Spleen (tissue), 11 donors: ENCODE data around the gene CERS1. TPM values are rescaled to one million over a fixed set of nuclear protein-coding genes. Genes with fewer than 3 reads are reported as not detected.

Experiments
- DNase-seq: peaks from one replicate; pipeline ENCODE4 v3.0.0-alpha.2; 2020
- H3K27ac ChIP-seq, 8 donors: fragments of 200-600 bp; sonication (generic) in 7 of 8; 1 replicate in 4 of 8; 2 replicates in 4 of 8; pipeline versions ENCODE4 v1.5.0 to v1.8.0; 2016 to 2021; ENCODE audit warnings: inconsistent platforms in 4 of 8, mild to moderate bottlenecking in 4 of 8, moderate library complexity in 1 of 8
- H3K27me3 ChIP-seq, 7 donors: fragments of 200-600 bp; sonication (generic) in 6 of 7; replicated peaks in 1 of 7; 1 replicate in 4 of 7; 2 replicates in 3 of 7; pipeline versions ENCODE4 v1.5.0 to v1.8.0; 2016 to 2021; ENCODE audit warnings: inconsistent platforms in 3 of 7, mild to moderate bottlenecking in 1 of 7
- H3K36me3 ChIP-seq, 6 donors: fragments of 200-600 bp; sonication (generic) in 5 of 6; 1 replicate in 4 of 6; 2 replicates in 2 of 6; pipeline versions ENCODE4 v1.5.0 to v1.8.0; 2016 to 2021; ENCODE audit warnings: inconsistent platforms in 2 of 6
- H3K4me1 ChIP-seq, 6 donors: fragments of 200-600 bp; sonication (generic) in 5 of 6; 1 replicate in 3 of 6; 2 replicates in 3 of 6; pipeline versions ENCODE4 v1.5.0 to v1.8.0; 2016 to 2021; ENCODE audit warnings: inconsistent platforms in 3 of 6
- H3K4me3 ChIP-seq, 8 donors: fragments of 200-600 bp; sonication (generic) in 7 of 8; 1 replicate in 4 of 8; 2 replicates in 4 of 8; pipeline versions ENCODE4 v1.5.0 to v1.8.0; 2016 to 2021; ENCODE audit warnings: inconsistent platforms in 4 of 8, mild to moderate bottlenecking in 4 of 8, moderate library complexity in 2 of 8
- H3K9me3 ChIP-seq, 8 donors: fragments of 200-600 bp; sonication (generic) in 7 of 8; 1 replicate in 4 of 8; 2 replicates in 4 of 8; pipeline versions ENCODE4 v1.5.0 to v1.8.0; 2016 to 2021; ENCODE audit warnings: inconsistent platforms in 4 of 8
- CTCF ChIP-seq, 11 experiments: fragments of 200-600 bp in 7 of 11; fragments of 450-650 bp in 4 of 11; sonication (generic) in 4 of 11; IDR thresholded peaks in 8 of 11; conservative IDR thresholded peaks in 3 of 11; 1 replicate in 7 of 11; 2 replicates in 4 of 11; pipeline versions ENCODE4 v1.4.0 to v1.8.0; 2016 to 2021; ENCODE audit warnings: antibody characterized with exemption in 11 of 11, inconsistent platforms in 4 of 11, mild to moderate bottlenecking in 1 of 11
- POLR2A ChIP-seq, 3 donors: fragments of 450-650 bp; IDR thresholded peaks; one replicate each; pipeline ENCODE4 v1.5.1; 2017; ENCODE audit warnings: antibody characterized with exemption in 3 of 3, mild to moderate bottlenecking in 1 of 3
- POLR2AphosphoS5 ChIP-seq, 3 donors: sonication (generic); formaldehyde crosslinking; IDR thresholded peaks; one replicate each; pipeline ENCODE4 v1.5.1; 2017; ENCODE audit warnings: antibody characterized with exemption in 3 of 3
- WGBS, 5 donors: extraction: QIAGEN DNeasy Blood & Tissue Kit in 3 of 5; methylation state at CpG; one replicate each; pipeline versions ENCODE4 v1.1.5 to v1.1.7; 2013 to 2018; 5-methylcytosine and 5-hydroxymethylcytosine counted together
- intact Hi-C: fragments of 100-400 bp; cut with DNase I; formaldehyde crosslinking; loops from one replicate; pipeline ENCODE4 v1.15.0; 2023; ENCODE audit warnings: low total_unique reads
- polyA plus RNA-seq, 3 donors: library from polyadenylated mRNA; stranded (reverse); fragments of 200-250 nt; gene quantifications; one replicate each; pipeline ENCODE4 v1.2.1, GENCODE V29; 2013
- total RNA-seq, 7 donors: library from RNA; depleted of rRNA in 3 of 7; stranded (reverse); fragments of >200 nt in 3 of 7; fragmentation: NEBNext Ultra II Directional in 4 of 7; extraction: Animal tissue kit (Norgen Biotek cat#: 25700) in 4 of 7; gene quantifications; one replicate each; pipeline versions ENCODE4 v1.1.0 to v1.2.1, GENCODE V29; 2016 to 2021
- donor health status: healthy with polysubstance abuse.
- donor health status: DM: no; HTN: no; CAD: no; lungs with moderate emphysema.
- donor health status: DM: no; HTN: no; CAD: no.
- donor health status: Bipolar disorder and iron deficiency.
- donor health status: healthy.
- donor health status: DM: no; HTN: no; CAD: no.
- donor health status: DM: yes; HTN: yes; CAD: no.

CERS1 gene
- total and polyA plus RNA-seq, 10 donors, result 0.06 to 0.50 (median 0.39) TPM; not detected in 4

GRCh38 chr19:18898081-18898606, 2.2 kb upstream of the CERS1 start:
- intact Hi-C loops, result no loop called here
- 68 to 87% (median 79%) methylated on average over 8 to 18 of the region's 18 CpGs for WGBS, 5 donors
- peak; percentile 73 for DNase-seq

DNA sequence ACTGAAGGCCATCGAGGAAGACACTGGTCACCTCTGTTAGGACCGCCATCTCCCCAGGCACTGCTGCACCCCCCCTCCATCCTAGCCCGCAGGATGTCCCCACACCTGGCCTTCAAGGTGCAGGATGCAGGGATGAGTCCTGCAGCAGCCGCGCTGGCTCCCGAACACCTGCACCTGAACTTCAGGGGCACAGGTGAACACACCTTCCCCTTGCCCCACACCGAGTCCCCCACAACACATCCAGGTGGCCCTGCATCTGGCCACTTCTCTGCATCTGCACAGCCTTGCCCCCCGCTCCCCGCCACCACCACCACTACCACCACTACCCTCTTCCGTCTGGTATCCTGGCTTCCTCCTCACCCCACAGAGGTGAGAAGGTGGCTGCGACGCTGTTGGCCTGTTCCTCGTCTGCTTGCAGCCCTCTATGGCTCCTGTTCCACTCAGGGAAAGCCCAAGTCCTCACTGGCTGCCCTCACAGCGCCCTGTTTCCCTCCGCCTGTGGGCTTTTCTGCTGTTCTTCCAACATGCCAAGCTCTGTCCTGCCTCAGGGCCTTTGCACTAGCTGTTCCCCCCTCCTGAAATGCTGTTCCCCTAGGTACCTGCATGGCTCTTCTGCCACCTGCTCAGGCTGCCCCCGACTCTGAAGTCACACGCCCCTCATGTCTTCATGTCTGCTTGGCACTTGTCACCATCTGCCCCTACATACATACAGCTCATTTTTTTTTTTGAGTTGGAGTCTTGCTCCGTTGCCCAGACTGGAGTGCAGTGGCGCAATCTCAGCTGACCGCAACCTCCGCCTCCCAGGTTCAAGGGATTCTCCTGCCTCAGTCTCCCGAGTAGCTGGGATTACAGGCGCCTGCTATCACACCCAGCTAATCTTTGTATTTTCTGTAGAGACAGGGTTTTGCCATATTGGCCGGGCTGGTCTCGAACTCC, 1.4 kb upstream of the CERS1 start:
- Histone ChIP-seq H3K36me3 (peaks cover 0 to 44% (median 31%) of the 10 kb centered on the region in 6 donors), H3K27ac (no peak overlapping the region), H3K9me3 (no peaks in the 10 kb centered on the region), H3K4me1 (peaks cover 7 to 29% (median 17%) of the 10 kb centered on the region in 6 donors), H3K27me3 (peaks cover 4 to 51% (median 28%) of the 10 kb centered on the region in 7 donors), H3K4me3 (no peak overlapping the region)
- intact Hi-C loops, result no loop called here
- WGBS, 5 donors, result 83 to 89% (median 88%) methylated on average over 20 to 25 of the region's 25 CpGs
- peak; percentile 61 for DNase-seq
- TF ChIP-seq POLR2A (IDR thresholded peaks at IDR 0.05) (no peak), CTCF (IDR thresholded peaks at IDR 0.05 in 8 of 11, conservative IDR thresholded peaks at IDR 0.05 in 3 of 11) (no peak), POLR2AphosphoS5 (IDR thresholded peaks at IDR 0.05) (no peak)

More at GRCh38 chr19:18898081-18898606, 2.2 kb upstream of the CERS1 start:
- no peak overlapping the region for H3K27ac ChIP-seq
- H3K4me3 ChIP-seq, result no peak overlapping the region
- H3K9me3 ChIP-seq, result no peaks in the 10 kb centered on the region
- peaks cover 7 to 29% (median 17%) of the 10 kb centered on the region in 6 donors for H3K4me1 ChIP-seq
- H3K36me3 ChIP-seq, result peaks cover 0 to 50% (median 35%) of the 10 kb centered on the region in 6 donors
- peaks cover 4 to 43% (median 28%) of the 10 kb centered on the region in 7 donors for H3K27me3 ChIP-seq
- TF ChIP-seq CTCF (IDR thresholded peaks at IDR 0.05 in 8 of 11, conservative IDR thresholded peaks at IDR 0.05 in 3 of 11) (no peak), POLR2AphosphoS5 (IDR thresholded peaks at IDR 0.05) (peak in 1 of 3 donors; percentile 3)

- intact Hi-C loops, result no loop called here
- Histone ChIP-seq H3K27me3 (peaks cover 4 to 58% (median 28%) of the 10 kb centered on the region in 7 donors), H3K27ac (no peak overlapping the region), H3K9me3 (no peaks in the 10 kb centered on the region), H3K4me3 (peak overlapping the region in 3 of 8 donors; percentile 9 to 67 (median 22)), H3K36me3 (peaks cover 0 to 35% (median 28%) of the 10 kb centered on the region in 6 donors), H3K4me1 (peaks cover 7 to 29% (median 17%) of the 10 kb centered on the region in 6 donors)
- TF ChIP-seq POLR2A (IDR thresholded peaks at IDR 0.05), result no peak
- no peak for TF ChIP-seq CTCF (IDR thresholded peaks at IDR 0.05 in 8 of 11, conservative IDR thresholded peaks at IDR 0.05 in 3 of 11)
- TF ChIP-seq POLR2AphosphoS5 (IDR thresholded peaks at IDR 0.05), result peak in 1 of 3 donors; percentile 7
- DNase-seq, result peak; percentile 61
- 19 to 23% (median 20%) methylated on average over 18 to 33 of the region's 33 CpGs for WGBS, 5 donors
Measured at GRCh38 chr19:18896421-18896841, 473 bp upstream of the CERS1 start.
